PC-3 (cell line): Measurements from ENCODE around the gene FAM131C.

Experiments used
- EZH2 ChIP-seq: fragments of 300-600 bp; sonication (generic); IDR thresholded peaks from one replicate; pipeline ENCODE4 v1.6.1; 2017; ENCODE audit warnings: antibody characterized with exemption, mild to moderate bottlenecking, low read length; ENCODE audit not compliant: unreplicated experiment
- TF ChIP-seq, protein P1 (sequence below): fragments of 300-600 bp; sonication (generic); conservative IDR thresholded peaks from 2 replicates; pipeline ENCODE4 v1.5.1; 2017; ENCODE audit warnings: antibody characterized with exemption, low read depth, mild to moderate bottlenecking, low read length

DNA sequence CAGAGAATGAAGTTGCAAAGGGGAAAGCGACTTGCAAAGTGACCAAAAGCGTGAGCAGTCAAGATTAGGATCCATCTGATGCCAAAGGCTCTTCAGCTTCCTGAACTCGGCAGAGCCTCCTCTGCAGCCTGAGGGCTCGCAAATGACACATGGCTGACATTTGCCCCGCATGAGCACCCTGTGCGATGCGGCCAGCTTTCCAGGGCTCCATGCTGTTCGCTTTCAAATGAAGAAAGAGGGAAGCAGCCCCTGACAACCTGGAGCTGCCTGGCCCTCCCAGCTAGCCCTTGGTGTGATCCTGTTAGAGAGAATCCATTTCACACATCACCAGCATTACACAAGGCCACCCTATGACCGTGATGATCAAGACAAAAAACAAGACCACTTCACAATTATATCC lies 20.2 kb upstream of the FAM131C start:
- no peak for TF ChIP-seq EZH2
- TF ChIP-seq, protein P1, sequence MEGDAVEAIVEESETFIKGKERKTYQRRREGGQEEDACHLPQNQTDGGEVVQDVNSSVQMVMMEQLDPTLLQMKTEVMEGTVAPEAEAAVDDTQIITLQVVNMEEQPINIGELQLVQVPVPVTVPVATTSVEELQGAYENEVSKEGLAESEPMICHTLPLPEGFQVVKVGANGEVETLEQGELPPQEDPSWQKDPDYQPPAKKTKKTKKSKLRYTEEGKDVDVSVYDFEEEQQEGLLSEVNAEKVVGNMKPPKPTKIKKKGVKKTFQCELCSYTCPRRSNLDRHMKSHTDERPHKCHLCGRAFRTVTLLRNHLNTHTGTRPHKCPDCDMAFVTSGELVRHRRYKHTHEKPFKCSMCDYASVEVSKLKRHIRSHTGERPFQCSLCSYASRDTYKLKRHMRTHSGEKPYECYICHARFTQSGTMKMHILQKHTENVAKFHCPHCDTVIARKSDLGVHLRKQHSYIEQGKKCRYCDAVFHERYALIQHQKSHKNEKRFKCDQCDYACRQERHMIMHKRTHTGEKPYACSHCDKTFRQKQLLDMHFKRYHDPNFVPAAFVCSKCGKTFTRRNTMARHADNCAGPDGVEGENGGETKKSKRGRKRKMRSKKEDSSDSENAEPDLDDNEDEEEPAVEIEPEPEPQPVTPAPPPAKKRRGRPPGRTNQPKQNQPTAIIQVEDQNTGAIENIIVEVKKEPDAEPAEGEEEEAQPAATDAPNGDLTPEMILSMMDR: no peak
